ENCODE data around the gene ATF7IP2.
"Not testable (repeated sequence)": the region's sequence is repeated elsewhere in the genome, so short reads cannot be mapped to it uniquely, and the experiment has no call there.

Gene ATF7IP2, protein sequence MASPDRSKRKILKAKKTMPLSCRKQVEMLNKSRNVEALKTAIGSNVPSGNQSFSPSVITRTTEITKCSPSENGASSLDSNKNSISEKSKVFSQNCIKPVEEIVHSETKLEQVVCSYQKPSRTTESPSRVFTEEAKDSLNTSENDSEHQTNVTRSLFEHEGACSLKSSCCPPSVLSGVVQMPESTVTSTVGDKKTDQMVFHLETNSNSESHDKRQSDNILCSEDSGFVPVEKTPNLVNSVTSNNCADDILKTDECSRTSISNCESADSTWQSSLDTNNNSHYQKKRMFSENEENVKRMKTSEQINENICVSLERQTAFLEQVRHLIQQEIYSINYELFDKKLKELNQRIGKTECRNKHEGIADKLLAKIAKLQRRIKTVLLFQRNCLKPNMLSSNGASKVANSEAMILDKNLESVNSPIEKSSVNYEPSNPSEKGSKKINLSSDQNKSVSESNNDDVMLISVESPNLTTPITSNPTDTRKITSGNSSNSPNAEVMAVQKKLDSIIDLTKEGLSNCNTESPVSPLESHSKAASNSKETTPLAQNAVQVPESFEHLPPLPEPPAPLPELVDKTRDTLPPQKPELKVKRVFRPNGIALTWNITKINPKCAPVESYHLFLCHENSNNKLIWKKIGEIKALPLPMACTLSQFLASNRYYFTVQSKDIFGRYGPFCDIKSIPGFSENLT

DNA sequence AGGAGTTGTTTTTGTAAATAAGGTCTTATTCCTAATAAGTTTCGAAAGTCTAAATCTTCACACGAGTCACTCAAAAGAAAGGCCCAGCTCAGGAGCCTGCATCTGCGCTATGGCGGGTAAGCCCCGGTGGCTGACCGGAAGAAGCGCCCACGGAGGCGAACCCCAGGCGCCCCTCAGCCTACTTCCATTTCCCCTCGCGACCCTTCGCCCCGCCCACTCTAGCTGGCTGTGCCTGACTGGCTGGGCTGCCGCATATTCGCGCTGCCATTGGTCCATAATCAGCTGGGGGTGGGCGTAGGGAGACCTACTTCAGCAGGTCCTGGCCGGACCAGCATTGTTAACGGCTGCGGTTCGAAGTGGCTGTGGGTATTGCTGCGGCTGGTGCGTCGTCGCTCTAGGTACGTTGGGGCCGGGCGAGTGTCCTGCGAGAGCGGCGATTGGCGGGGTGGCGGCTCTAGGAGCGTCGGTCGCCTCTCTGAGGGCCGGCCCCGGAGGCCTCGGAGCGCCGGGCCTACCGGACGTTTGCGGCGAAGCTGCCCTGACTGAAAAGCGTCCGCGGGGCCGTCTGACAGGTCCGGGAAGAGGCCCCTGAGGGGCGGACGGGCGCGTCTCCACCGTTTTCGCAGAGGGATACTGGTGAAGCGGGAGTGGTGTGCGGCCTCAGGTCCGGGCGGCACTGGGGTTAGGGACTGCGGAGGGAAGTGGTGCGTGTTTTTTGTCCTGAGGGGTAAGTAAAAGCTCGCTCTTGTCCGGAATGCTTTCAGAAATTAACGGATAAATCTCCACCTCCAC is at the start of gene ATF7IP2:
Gene ATF7IP2, plus strand, starts transcription at position 337 of the 792 bp plus-strand sequence. CDS start 44,560 bp downstream, outside the sequence.
- peak; percentile 85 for DNase-seq (ENCODE audit: low read depth)

DNA sequence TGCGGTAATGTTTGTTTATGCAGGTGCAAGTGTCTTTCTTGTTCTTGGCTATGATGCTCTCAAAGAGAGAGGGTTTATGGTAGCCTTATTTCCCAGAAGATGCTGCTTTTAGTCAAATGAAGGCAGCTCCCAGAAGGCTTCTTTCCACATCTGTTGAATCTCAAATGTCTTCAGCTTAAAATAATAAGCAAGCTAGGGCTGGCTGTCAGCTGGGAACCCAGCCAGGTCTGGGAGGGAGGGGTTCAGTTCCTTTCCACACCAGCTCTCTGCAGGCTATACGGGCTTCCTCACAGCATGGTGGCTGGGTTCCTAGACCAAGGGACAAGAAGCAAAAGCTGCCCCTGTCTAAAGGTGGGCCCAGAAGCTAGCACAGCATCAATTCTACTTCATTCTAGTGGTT is 47.4 kb upstream of the ATF7IP2 start:
- DNase-seq (ENCODE audit: low read depth), result no peak

DNA sequence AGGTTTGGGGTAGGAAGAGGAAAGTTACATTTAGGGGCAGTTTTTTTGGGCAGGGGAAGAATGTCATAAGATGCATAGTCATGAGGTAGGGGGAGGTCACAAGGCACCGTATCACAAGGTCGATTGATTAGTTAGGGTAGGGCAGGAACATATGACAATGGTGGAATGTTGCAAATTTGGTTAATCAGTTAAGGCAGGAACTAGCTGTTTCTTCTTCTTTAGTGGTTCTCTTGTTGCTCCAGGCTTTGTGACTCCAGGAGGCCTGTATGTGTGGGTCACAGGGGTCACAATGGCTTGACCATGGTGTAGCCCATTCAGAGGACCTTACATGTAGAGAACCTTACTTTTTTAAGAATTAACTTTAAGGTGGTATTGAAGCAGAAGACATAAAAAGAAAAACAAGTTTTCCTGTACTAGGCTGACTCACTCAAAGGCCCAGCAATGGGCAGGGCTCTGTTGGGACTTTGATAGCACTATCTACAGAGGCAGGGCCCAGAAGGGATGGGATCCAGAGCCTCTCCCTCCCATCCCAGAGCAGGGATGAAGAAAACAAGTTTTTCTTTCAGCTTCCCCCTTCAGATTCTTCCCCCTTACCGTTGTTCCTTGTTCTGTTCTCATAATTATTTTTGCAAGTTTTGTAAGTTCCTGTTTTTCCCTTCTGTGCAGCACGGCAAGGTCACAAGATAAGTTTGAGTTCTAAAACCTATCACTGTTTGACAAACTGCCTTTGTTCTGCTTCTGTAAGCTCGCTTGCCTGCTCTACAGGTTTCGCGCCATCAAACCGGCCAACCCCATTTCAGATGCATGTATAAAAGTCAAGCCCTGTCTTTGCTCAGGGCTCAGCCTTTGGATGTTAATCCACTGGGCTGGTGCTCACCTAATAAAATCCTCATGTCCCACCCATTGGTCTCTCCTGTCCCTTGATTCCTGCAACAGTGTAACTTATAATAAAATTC is 45.8 kb upstream of the ATF7IP2 start:
- DNase-seq (ENCODE audit: low read depth), result no peak

DNA sequence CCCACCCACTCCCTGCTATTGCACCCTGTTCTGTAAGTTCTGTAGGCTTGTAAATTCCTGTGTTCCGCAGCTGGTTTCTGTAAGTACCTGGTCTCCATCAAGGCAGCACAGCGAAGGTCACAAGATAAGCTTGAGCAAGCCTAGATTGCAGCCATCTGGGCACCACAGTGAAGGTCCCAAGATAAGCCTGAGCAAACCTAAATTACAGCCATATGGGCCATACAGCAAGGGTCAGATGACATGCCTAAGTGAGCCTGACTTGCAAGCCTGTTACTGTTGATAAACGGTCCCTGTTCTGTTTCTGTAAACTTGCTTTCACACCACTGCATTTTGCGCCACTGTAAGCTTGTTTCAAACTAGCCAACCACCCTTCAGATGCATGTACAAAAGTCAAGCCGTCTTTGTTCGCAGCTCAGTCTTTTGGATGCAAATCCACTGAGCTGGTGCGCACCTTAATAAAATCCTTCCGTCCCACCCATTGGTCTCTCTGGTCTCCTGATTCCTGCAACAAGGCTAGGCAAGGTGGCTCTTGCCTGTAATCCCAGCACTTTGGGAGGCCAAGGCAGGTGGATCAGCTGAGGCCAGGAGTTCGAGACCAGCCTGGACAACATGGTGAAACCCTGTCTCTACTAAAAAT is 42.6 kb upstream of the ATF7IP2 start:
- no peak for DNase-seq (ENCODE audit: low read depth)

DNA sequence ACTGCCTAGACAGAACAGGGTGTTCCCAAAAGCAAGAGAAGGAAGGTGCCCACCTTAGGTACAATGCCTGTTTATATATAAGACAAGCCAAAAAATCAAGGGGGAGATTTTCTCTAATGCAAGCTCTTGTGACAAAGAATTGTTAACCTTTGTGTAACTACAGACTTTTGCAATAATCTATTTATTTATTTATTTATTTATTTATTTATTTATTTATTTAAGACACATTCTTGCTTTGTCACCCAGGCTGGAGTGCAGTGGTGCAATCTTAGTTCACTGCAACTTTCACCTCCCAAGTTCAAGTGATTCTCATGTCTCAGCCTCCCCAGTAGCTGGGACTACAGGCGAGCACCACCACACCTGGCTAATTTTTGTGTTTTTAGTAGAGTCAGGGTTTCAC is 41.2 kb upstream of the ATF7IP2 start:
- not testable (repeated sequence) for DNase-seq (ENCODE audit: low read depth)

DNA sequence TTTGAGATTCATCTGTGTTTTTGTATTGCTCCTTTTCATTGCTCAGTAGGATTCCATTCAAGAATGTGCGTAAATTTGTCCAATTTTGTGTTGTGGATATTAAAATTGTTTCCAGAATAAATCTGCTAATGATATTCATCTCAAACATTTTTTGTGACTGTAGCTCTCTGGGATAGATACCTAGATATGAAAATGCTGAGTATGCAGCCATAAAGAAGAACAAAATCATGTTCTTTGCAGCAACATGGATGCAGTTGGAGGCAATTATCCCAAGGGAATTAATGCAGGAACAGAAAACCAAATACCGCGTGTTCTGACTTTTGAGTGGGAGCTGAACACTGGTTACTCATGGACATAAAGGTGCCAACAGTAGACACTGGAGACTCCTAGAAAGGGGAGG is 40.2 kb upstream of the ATF7IP2 start:
- DNase-seq (ENCODE audit: low read depth), result no peak

DNA sequence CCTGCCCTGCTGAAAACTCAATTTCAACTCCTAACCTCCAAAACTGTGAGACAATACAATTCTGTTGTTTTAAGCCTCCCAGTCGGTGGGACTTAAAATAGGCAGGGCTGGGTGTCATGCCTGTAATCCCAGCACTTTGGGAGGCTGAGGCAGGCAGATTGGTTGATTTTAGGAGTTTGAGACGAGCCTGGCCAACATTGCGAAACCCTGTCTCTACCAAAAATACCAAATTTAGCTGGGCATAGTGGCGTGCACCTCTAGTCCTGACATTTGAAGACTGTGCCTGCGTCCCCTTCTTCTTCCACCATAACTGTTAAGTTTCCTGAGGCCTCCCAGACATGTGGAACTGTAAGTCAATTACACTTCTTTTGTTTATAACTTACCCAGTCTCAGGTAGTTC is 36.0 kb upstream of the ATF7IP2 start:
- no peak for DNase-seq (ENCODE audit: low read depth)

DNA sequence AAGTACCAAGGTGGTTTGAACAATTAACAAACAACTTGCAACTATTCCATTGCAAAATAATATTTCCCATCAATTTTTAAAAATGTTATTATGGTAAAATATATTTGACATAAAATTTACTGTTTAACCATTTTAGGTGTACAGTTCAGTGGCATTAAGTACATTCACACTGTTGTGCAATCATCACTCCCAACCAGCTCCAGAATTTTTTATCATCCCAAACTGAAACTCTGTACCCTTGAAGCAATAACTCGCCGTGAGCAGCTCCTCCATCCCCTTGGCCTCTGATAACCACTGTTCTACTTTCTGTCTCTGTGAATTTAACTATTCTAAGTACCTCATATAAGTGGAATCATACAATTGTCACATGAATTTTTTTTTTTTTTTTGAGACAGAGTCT is 33.6 kb upstream of the ATF7IP2 start:
- DNase-seq (ENCODE audit: low read depth), result no peak

DNA sequence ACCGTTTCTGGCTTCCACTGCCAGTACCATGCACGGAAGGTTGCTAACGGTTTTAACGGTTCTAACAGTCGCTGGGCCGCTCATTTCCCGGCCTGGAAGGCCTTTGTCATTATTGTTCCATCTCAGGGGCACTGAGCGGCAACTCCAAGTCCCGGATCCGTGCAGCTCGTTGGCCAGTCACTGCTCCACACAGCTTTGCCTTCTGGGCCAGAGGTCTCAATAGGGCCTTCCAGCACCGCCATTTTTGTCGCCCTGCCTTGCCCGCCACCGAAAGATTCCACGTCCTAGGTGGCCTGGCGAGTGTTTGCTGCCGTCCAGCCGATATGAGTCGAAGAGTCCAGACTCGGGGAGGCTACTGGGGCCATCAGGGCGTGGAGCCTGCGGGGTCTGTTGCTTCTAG is 30.3 kb upstream of the ATF7IP2 start:
- DNase-seq (ENCODE audit: low read depth), result no peak

DNA sequence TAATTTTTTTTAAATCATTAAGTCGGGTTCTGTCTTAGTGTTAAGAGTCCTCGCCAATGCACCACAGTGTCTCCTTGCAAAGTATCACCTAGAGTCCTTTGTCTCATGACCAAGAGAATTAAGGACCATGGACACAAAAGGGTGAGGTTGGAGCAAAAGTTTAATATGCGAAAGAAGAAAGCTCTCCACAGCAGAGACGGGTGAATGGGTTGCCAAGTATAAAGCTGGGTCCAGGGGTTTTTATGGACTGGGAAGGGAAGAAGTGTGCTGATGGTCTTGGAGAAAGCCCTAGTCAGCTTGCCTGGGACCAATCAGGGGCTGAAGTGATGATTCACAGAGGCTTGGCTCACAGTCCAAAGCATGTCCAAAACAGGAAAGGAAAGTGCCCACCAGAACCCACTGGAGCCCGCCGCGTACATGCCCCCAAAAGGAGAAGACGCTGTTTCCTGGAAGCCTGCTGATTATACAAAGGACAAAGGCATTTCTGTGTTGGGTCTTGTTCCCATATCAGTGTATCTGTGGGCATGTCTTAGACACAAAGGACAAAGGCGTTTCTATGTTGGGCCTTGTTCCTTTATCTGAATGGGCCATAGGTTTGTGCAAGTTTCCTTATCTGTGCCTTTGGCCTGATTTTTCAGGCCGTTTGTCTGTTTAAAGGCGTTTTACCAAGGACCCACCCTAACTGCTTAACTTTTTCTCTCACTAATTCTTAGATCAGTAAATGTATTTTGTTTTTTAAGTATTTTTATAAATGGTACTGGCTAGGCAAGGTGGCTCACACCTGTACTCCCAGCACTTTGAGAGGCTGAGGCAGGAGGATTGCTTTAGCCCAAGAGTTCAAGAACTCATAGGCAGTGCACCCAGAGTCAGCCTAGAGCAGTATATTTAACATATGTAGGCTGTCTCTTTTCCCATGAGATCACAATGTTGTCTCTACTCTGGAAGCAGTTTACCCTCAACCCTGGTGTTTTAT is 28.7 kb upstream of the ATF7IP2 start:
- DNase-seq (ENCODE audit: low read depth), result no peak

DNA sequence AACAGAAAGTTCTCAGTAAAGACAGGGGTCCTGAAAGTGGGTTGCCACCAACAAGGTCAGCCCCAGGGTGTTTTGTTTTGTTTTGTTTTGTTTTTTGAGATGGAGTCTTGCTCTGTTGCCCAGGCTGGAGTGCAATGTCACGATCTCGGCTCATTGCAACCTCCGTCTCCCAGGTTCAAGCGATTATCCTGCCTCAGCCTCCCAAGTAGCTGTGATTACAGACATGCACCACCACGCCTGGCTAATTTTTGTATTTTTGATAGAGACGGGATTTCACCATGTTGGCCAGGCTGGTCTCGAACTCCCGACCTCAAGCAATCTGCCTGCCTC is 24.1 kb upstream of the ATF7IP2 start:
- not testable (repeated sequence) for DNase-seq (ENCODE audit: low read depth)

DNA sequence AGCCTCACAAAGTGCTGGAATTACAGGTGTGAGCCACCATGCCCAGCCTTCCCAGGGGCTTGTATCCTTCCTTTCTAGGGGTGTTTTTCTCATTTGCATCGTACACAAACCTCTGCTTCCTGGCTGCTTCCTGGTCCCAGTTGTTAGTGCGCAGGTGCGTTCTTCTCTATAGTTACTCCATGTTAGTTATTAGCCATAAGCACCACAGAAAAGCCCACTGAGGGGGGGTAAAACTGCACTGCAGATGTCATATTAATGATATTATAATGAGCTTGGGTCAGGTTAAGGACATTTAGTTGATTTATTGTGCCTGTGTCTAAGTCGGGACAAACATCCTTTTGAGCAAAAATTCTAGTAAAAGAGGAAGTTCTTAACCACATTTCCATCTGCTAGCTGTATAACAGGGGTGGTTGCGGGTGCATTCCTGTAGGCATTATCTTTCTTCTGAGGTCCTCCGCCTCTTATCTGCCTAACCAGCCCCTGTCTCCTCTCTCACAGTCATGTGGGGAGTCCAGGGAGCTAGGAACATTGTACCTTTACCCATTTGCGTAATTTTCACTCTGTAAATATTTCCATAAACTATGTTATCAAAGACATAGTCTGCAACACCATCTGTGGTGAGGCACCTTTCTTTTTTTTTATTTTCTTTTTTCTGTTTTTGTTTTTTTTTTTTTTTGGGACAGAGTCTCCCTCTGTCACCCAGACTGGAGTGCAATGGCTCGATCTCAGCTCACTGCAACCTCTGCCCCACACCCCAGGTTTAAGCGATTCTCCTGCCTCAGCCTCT is 23.6 kb upstream of the ATF7IP2 start:
- no peak for DNase-seq (ENCODE audit: low read depth)

DNA sequence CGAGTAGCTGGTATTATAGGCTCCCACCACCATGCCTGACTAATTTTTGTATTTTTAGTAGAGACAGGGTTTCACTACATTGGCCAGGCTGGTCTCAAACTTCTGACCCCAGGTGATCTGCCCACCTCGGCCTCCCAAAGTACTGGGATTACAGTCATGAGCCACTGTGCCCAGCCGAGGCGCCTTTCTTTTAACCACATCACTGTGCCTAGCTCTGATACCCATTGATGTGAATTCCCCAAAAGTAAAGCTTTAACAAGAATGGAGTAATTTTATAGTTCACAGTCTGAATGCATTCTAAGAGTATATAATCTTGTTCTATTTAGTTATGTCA is 23.0 kb upstream of the ATF7IP2 start:
- DNase-seq (ENCODE audit: low read depth), result not testable (repeated sequence)

DNA sequence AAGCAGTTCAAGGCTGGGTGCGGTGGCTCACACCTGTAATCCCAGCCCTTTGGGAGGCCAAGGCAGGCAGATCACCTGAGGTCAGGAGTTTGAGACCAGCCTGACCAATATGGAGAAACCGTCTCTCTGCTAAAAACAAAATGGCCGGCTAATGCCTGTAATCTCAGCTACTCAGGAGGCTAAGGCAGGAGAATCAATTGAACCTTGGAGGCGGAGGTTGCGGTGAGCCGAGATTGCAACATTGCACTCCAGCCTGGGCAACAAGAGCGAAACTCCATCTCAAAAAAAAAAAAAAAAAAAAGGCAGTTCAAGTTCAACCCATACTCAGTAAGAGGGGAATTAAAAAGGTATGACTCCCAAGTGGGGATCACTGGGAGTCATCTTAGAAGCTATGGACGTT is 19.2 kb upstream of the ATF7IP2 start:
- not testable (repeated sequence) for DNase-seq (ENCODE audit: low read depth)

DNA sequence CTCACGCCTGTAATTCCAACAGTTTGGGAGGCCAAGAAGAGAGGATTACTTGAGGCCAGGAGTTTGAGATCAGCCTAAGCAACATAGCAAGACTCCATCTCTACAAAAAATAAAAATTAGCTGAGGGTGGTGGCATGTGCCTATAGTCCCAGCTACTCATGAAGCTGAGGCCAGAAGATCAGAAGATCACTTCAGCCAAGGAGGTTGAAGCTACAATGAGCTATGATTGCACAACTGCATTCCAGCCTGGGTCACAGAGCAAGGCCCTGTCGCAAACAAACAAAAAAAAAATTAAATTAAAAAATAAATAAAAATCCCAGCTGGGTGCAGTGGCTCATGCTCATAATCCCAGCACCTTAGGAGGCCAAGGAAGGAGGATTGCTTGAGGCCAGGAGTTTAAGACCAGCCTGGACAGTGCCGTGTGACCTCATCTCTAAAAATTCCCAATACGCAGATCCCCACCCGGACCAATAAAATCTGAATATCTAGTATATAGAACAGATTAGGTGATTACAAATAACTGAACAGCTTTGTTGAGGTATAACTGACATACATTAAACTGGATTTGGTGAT is 18.2 kb upstream of the ATF7IP2 start:
- no peak for DNase-seq (ENCODE audit: low read depth)

DNA sequence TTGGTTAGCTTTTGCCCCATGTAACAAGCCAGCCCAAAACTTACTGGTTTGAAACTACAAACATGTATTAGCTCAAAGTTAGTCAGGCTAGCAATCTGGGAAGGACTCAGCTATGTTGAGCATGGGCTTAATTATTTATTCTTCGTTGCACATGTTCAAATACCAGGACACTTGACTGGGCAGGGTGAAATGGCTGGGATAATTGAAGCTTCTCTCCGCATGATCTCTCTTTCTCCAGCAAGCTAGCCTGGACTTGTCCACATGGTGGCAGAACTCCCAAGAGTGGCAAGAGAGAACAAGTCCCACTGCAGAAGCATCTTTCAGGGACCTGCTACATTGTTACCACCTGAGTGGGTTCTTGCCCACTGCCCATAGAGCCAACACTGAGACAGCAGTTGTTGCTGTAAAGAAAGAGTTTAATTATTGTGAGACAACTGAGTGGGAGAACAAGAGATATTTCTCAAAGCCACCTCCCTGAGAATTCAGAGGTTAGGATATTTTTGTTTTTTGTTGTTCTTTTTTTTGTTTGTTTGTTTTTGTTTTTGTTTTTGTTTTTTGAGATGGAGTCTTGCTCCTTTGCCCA is 16.8 kb upstream of the ATF7IP2 start:
- DNase-seq (ENCODE audit: low read depth), result no peak

DNA sequence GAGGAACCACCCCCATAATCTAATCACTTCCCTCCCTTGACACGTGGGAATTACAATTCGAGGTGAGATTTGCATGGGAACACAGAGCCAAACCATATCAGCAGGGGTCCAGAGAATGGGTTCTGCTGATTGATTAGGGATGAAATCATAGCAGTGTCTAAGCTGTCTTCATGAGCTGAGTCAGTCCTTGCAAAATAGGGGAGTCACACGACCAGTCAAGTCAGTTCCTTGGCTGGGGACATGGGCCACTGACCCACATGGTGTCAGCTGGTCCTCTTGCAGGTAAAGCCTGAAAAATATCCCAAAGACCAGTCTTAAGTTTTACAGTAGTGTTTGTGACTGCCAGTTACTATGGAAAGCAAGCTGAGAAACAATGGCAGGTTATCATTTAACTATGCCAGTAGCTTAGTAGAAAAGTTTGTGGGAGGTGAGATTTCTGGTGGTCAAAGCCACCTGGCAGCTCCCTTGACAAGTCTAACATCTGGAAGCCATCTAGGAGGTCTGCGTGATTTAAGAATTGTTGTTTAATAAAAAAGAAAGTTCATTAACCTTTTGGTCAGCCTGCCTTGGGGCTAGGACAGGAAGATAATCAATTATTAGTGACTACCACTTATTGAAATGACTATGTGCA is 15.7 kb upstream of the ATF7IP2 start:
- DNase-seq (ENCODE audit: low read depth), result no peak

DNA sequence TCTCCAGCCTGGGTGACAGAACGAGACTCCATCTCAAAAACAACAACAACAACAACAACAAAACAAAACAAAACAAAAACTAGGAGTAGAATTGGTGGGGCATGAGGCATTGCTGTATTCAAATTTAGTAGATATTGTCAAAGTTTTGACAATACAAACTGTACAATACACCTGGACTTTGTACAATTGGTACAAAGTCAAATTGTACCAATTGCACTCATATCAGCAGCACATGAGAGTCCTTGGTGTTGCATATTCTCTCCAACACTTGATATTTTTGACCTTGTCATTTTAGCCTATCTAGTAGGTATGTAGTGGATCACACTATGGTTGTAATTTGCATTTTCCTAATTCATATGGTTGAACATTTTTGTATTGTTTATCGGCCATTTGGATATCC is 14.3 kb upstream of the ATF7IP2 start:
- no peak for DNase-seq (ENCODE audit: low read depth)

Data from stimulated activated CD8-positive, alpha-beta memory T cell treated with anti-CD3 and anti-CD28 coated beads, Interleukin-7, amount 100 ng/mL, for 24 hours (primary cell).